Measurements from ENCODE around the gene LRRC45.

- TF ChIP-seq CTCF (IDR thresholded peaks at IDR 0.05; ENCODE audit: low read depth, low read length, poor library complexity, severe bottlenecking) (no peak), EZH2phosphoT487 (IDR thresholded peaks at IDR 0.05; ENCODE audit: borderline replicate concordance, low read length) (no peak)
Measured at GRCh38 chr17:81976332-81977210, 46.5 kb upstream of the LRRC45 start.
